Activated B cell treated with CpG ODN at 0.5 μM for 24 hours (primary cell): ENCODE measurements around the gene ALK. TPM values are rescaled to one million over a fixed set of nuclear protein-coding genes. Genes with fewer than 3 reads are reported as not detected.

ENCODE experiments used
- ATAC-seq: fragments of 200-7000 bp; cut with Tn5 transposase; one replicate; pipeline ENCODE4 v1.10.0; 2021; ENCODE audit warnings: low read depth, mild to moderate bottlenecking, moderate library complexity
- CTCF ChIA-PET: fragments of 350-600 bp; sonication (Branson Sonifier 250); formaldehyde crosslinking; loops from one replicate; lab custom pipeline; 2021; ENCODE audit warnings: antibody characterized with exemption; lab: Charles Lee
- POLR2A ChIA-PET: fragments of 350-600 bp; sonication (Branson Sonifier 250); formaldehyde crosslinking; loops from one replicate; lab custom pipeline; 2021; ENCODE audit warnings: antibody characterized with exemption; lab: Charles Lee
- DNase-seq: peaks from one replicate; pipeline ENCODE4 v3.0.0; 2022
- H3K27ac Mint-ChIP-seq: one replicate; pipeline ENCODE4 v1.8.0; 2020; ENCODE audit warnings: mixed read lengths
- H3K27me3 Mint-ChIP-seq: one replicate; pipeline ENCODE4 v1.8.0; 2021; ENCODE audit warnings: mixed read lengths
- H3K36me3 Mint-ChIP-seq: one replicate; pipeline ENCODE4 v1.8.0; 2021; ENCODE audit warnings: low read depth, mixed read lengths
- H3K4me1 Mint-ChIP-seq: one replicate; pipeline ENCODE4 v1.8.0; 2021; ENCODE audit warnings: mixed read lengths
- H3K4me3 Mint-ChIP-seq: one replicate; pipeline ENCODE4 v1.8.0; 2020; ENCODE audit warnings: mild to moderate bottlenecking, mixed read lengths
- H3K9me3 Mint-ChIP-seq: one replicate; pipeline ENCODE4 v1.8.0; 2020; ENCODE audit warnings: mixed read lengths
- CTCF ChIP-seq: fragments of 200-600 bp; IDR thresholded peaks from one replicate; pipeline ENCODE4 v1.8.0; 2022; ENCODE audit warnings: antibody characterized with exemption, mild to moderate bottlenecking
- intact Hi-C: fragments of 100-400 bp; cut with micrococcal nuclease; formaldehyde crosslinking; loops from one replicate; pipeline ENCODE4 v1.15.1; 2024
- total RNA-seq: library from RNA; stranded (reverse); gene quantifications from 2 replicates; pipeline ENCODE4 v1.2.3, GENCODE V29; 2022

The ALK gene
- total RNA-seq, 1 donor from 2014 or later, result not detected

GRCh38 chr2:29392774-29393173, 528.6 kb downstream of the ALK start:
- no peak for ATAC-seq
- intact Hi-C loops, result no loop called here
- peaks cover 6% of the 10 kb centered on the region for H3K27me3 Mint-ChIP-seq
- DNase-seq, result no peak
- CTCF ChIA-PET, result no interaction called here
- POLR2A ChIA-PET, result no interaction called here
- TF ChIP-seq CTCF, result no peak
- no peaks in the 10 kb centered on the region for H3K36me3 Mint-ChIP-seq
- H3K9me3 Mint-ChIP-seq, result no peaks in the 10 kb centered on the region
- no peaks in the 10 kb centered on the region for H3K4me1 Mint-ChIP-seq
- H3K27ac Mint-ChIP-seq, result no peak overlapping the region
- no peak overlapping the region for H3K4me3 Mint-ChIP-seq

- CTCF ChIA-PET, result no interaction called here
- TF ChIP-seq CTCF, result no peak
These were observed 531.2 kb downstream of the ALK start for GRCh38 chr2:29390136-29390535.

GRCh38 chr2:29389686-29390085, 531.7 kb downstream of the ALK start:
- intact Hi-C loops, result no loop called here
- peaks cover 5% of the 10 kb centered on the region for H3K27me3 Mint-ChIP-seq
- no peak overlapping the region for H3K4me3 Mint-ChIP-seq
- no peaks in the 10 kb centered on the region for H3K36me3 Mint-ChIP-seq
- H3K9me3 Mint-ChIP-seq, result no peaks in the 10 kb centered on the region
- TF ChIP-seq CTCF, result no peak
- DNase-seq (no peak), ATAC-seq (no peak)
- POLR2A ChIA-PET, result no interaction called here
- CTCF ChIA-PET, result no interaction called here
- no peaks in the 10 kb centered on the region for H3K4me1 Mint-ChIP-seq
- H3K27ac Mint-ChIP-seq, result no peak overlapping the region

More at GRCh38 chr2:29390136-29390535, 531.2 kb downstream of the ALK start:
- intact Hi-C loops, result no loop called here
- ATAC-seq (no peak), DNase-seq (no peak)
- Mint-ChIP-seq H3K9me3 (no peaks in the 10 kb centered on the region), H3K4me3 (no peak overlapping the region), H3K27me3 (peaks cover 8% of the 10 kb centered on the region), H3K36me3 (no peaks in the 10 kb centered on the region), H3K4me1 (no peaks in the 10 kb centered on the region), H3K27ac (no peak overlapping the region)
- POLR2A ChIA-PET, result no interaction called here

- ChIA-PET CTCF (no interaction called here), POLR2A (no interaction called here)
- no peaks in the 10 kb centered on the region for H3K9me3 Mint-ChIP-seq
- DNase-seq (no peak), ATAC-seq (no peak)
- no peak for TF ChIP-seq CTCF
- no peak overlapping the region for H3K27ac Mint-ChIP-seq
- intact Hi-C loops, result no loop called here
- H3K27me3 Mint-ChIP-seq, result peaks cover 4% of the 10 kb centered on the region
- H3K36me3 Mint-ChIP-seq, result no peaks in the 10 kb centered on the region
- no peaks in the 10 kb centered on the region for H3K4me1 Mint-ChIP-seq
- H3K4me3 Mint-ChIP-seq, result no peak overlapping the region
These were observed 533.3 kb downstream of the ALK start for GRCh38 chr2:29388071-29388470.

- Mint-ChIP-seq H3K9me3 (no peaks in the 10 kb centered on the region), H3K4me1 (no peaks in the 10 kb centered on the region), H3K36me3 (no peaks in the 10 kb centered on the region), H3K27me3 (peaks cover 7% of the 10 kb centered on the region), H3K4me3 (no peak overlapping the region), H3K27ac (no peak overlapping the region)
- intact Hi-C loops, result no loop called here
- TF ChIP-seq CTCF, result no peak
- ChIA-PET POLR2A (no interaction called here), CTCF (no interaction called here)
- DNase-seq (no peak), ATAC-seq (no peak)
These were observed 538.9 kb downstream of the ALK start for GRCh38 chr2:29382486-29382885.
